ENCODE data around the gene ARHGEF10L. TPM values are rescaled to one million over a fixed set of nuclear protein-coding genes. Genes with fewer than 3 reads are reported as not detected.

Gene ARHGEF10L
- total RNA-seq, 1 experiment from 2014 or later = 6.8 TPM

DNA sequence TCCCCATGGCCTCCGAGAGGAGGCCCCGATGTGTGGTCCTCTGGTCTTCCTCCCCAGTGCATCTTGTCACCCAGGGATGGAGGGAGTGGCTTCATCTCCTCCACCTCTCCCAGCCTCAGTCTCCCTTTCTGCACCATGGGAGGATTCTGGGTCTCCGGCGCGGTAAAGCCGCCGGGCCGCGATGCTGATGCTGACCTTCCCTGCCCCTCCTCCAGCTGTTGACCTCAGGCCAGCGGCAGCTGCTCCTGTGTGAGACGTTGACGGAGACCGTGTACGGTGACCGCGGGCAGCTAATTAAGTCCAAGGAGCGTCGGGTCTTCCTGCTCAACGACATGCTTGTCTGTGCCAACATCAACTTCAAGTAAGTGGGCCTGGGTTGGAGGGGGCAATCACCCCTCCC is 92.6 kb downstream of the ARHGEF10L start:
- DNase-seq (ENCODE audit: low read depth) = peak; percentile 13

DNA sequence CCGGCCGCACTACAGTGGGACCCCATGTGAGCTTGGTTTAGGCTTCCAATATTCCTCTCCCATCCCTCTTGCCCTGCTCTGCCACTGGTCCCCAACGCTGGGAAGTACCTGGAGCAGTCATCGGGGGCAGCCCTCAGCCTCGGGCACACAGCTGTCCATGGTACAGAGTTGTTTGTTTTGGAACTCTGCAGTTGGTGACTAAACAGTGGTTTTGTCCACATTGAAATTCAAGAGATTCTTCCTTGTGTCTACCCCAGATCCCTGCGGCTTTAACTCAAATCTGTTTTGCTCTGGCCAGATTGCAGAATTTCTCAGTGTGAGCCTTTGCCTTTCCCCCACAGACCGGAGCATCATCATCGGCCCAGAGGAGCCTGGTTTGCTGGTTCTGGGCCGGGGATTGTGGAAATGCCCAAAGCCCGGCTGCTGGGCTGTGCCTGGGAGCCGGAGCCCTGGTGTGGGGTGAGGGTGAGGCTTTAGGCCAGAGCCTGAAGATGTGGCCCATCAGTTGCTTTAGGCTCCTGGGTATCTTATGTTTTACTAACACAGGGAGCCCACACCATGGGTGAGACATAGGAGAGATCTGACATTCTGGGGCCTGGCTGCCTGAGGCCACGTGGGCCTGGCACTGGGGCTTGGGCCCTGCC is 93.2 kb downstream of the ARHGEF10L start:
- DNase-seq (ENCODE audit: low read depth) = peak; percentile 90

DNA sequence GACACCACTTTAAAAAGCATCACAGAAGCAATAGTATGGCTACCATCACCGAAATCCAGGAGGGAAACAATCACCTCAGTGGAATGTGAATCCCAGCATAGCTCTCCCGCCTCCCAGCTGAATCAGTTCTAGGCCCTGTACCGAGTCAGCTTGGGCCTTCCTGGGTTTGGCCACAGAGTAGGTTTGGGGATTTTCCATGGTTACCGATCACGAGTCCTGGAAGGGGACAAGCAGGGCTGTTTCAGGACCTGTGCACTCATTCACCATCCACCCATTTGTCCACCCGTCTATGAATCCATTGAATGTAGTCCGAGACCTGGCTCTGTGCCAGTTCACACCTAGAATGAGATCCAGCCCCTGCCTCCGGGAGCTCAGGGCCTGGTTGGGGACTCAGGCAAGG is 94.2 kb downstream of the ARHGEF10L start:
- DNase-seq (ENCODE audit: low read depth) = peak; percentile 96

DNA sequence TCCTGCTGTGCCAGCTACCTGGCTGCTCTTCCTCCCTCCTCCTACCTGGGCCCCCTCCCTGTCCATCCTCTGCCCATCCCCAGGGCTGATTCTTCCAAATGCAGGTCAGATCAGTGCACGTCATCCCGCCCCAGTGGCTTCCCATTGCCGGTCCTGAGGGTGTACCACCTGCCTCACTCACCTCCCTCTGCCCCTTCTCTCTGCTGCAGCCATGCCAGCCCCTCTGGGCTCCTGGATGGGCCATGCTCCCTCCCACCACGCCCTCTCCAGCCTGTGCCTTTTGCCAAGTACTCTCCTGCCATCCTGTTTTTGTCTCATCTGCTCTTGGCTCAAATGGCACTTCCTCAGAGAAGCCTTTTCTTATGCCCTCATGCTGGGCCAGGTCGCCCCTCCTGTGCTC is 95.8 kb downstream of the ARHGEF10L start:
- DNase-seq (ENCODE audit: low read depth) = no peak

DNA sequence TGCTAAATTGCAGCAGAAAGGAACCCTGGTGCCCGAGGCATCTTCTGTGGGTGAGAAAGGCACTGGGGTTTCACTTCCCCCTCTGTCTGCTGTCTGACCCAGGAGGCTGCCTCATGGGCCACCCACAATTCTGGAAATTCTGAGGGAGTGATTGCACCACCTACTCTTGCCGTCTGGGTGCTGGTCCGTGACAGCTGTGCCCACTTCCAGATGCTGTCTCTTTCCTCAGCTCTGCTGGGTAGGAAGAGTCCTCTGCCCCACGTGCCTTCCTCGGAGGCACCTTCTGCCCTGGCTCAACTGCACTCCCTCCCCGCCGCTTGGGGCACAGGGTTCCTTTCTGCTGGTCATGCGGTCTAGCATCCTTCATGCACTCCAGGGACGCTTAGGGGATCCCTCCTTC is 96.3 kb downstream of the ARHGEF10L start:
- no peak for DNase-seq (ENCODE audit: low read depth)

DNA sequence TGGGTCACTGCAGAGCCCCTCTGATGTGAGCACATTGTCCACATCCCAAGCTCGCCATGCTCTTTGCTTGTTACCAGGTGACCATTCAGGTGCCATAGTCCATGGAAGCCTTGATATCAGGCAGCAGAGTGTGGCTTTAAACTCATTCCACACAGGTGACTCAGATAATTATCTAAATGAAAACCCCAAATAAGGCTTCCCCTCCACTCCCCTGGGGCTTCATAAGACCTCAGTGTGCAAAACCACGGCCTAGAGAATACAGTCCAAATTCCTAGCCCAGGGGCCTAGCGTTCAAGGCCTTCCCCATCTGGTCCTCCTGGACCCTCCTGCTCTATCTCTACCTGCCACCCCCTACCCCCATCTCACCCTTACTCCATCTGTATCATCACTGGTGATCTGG is 97.1 kb downstream of the ARHGEF10L start:
- peak; percentile 91 for DNase-seq (ENCODE audit: low read depth)

DNA sequence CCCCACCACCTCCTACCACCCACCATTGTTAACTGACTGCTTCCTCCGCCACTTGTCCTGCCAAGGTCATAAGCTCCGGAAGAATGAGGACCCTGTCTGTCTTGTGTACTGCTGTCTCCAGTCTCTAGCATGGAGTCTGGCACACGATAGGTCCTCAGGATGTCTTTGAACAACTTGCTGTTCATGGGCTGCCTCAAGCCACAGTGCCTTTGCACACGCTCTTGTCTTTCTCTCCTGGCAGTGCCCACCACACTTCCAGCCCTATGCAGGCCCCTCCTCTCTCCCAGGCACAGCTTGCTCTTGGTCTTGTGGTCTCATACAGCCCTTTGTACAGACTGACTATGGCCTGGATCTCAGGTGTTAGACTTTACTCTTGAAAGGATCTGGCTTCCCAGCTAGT is 97.6 kb downstream of the ARHGEF10L start:
- DNase-seq (ENCODE audit: low read depth) = no peak

DNA sequence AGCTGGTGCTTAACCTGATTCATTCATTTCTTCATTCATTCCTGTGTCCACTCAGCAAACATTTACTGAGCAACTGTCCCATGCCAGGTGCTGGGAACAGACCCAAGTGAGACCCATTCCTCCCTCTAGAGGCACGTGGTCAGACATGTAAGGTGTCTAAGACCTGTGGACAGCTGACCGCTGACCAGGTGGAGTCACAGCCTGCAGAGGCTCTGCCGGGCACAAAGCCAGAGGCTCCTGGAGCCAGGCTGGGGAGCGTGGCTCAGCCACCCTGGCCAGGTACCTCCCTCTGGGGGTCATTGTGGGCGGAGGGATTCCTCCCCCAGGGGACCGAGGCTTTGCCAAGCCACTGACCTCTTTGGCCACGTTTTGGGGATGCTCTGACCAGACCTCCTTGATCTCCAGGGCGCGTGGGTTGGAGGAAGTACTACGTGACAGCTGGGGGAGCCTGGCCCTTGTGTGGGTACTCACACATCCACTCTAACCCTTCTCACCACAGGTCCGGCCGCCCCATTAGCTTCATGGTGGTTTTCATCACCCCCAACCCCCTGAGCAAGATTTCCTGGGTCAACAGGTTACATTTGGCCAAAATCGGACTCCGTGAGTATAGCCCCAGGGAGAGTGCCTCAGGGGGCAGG is 100.3 kb downstream of the ARHGEF10L start:
- no peak for DNase-seq (ENCODE audit: low read depth)

DNA sequence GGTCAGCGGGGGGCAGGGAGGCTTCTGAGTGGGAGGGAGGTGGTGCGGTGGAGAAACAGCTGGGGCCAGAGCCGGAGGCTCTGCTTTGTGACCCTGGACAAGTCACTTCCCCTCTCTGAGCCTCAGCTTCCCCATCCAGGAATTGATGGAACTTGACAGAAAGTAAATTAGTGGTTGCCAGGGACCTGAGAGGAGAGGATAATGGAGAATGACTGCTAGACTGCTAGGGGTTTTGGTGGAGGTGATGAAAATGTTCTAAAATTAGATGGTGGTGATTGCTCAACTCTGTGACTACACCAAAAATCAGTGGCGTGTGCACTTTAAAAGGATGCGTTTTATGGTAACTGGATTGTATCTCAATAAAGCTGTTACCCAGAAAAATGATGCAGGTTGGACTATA is 100.9 kb downstream of the ARHGEF10L start:
- DNase-seq (ENCODE audit: low read depth) = no peak

DNA sequence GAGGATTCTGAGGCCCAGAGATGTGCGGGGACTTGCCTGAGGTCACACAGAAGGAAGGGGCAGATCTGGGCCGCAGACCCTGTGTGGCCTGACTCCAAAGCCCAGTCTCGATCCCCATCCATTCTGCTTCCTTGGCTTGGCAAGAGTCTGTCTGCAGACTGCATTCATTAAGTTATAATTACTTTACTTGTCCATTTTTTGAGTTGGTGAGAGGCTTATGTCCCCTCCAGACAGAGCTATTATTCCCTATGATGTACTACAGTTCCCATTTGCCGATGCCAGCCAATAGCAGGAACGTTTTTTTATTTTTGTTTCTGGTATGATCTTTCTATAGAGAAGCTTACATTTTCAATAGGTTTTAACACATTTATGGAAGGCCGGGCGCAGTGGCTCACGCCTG is 101.5 kb downstream of the ARHGEF10L start:
- no peak for DNase-seq (ENCODE audit: low read depth)

DNA sequence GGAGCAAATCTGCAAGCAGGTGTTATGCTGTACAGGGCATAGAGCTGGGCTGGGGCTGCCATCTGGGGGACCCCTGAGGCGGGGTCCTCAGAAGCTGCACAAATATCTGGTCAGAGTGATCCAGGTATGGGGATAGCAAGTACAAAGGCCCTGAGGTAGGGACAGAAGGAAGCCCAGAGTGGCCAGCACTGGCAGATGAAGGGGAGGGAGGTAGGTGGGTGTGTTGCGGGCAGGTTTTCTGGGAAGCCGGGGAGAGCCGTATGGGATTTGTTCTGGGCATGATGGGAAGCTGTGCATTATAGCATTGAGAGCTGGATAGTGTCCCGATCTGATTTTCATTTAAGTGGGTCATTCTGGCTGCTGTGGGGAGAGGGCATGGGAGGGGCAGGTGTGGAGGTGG is 102.7 kb downstream of the ARHGEF10L start:
- no peak for DNase-seq (ENCODE audit: low read depth)

DNA sequence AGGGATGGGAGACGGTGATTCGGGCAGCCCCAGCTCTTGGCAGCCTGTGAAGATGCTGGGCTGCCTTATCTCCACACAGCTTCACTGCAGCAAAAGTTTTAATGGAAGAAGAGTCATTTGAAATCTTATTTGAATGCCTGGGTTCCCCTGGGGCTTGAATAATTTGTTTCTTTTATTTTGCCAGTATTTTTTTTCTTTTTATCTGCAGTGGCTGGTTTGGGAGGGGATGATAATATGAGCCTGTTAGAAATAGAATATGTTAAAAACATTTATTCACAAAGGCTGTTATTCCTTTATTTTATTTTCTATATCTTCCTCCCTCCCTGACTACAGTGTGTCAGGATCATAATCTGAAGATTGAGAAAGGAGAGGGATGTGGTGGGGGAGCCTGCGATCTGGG is 103.4 kb downstream of the ARHGEF10L start:
- DNase-seq (ENCODE audit: low read depth) = no peak

DNA sequence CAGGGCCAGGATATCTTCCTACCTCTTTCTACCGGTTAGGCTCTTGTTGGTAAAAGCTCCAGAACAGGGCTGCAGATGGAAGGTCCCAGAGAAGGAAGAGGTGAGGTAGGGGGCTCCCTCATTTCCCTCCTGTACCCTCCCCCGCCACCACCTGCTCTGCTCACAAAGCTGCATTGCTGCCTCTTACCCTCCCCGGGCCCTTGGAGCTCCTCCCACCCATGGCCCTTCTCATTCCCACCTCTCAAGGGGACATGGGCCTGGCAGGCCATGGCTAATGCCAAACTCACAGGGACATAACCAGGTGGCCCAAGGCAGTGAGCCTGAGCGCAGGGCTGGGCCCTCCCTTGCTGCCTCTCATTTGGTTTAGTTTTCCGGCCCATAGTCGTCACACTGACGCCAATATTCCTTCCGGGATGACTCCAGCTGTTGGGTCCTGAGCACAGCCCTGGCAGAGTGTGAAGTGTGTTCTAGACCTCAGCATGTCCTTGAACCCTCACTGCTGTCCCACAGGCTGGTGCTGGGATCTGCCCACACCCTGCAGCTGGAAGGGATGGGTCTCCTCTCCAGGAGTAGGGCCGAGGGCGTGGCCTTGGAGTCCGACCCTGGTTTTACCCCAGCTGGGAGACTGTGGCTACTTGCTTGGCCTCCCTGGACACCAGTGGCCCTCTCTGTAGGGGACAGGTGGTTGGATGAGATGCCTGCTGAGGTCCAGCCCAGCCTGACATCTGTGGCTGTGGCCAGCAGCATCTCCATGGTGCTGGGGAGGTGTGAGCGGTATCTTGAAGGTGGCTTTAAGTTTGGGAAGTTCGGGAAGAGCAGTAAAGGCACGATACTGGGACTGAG is 104.6 kb downstream of the ARHGEF10L start:
- DNase-seq (ENCODE audit: low read depth) = no peak

DNA sequence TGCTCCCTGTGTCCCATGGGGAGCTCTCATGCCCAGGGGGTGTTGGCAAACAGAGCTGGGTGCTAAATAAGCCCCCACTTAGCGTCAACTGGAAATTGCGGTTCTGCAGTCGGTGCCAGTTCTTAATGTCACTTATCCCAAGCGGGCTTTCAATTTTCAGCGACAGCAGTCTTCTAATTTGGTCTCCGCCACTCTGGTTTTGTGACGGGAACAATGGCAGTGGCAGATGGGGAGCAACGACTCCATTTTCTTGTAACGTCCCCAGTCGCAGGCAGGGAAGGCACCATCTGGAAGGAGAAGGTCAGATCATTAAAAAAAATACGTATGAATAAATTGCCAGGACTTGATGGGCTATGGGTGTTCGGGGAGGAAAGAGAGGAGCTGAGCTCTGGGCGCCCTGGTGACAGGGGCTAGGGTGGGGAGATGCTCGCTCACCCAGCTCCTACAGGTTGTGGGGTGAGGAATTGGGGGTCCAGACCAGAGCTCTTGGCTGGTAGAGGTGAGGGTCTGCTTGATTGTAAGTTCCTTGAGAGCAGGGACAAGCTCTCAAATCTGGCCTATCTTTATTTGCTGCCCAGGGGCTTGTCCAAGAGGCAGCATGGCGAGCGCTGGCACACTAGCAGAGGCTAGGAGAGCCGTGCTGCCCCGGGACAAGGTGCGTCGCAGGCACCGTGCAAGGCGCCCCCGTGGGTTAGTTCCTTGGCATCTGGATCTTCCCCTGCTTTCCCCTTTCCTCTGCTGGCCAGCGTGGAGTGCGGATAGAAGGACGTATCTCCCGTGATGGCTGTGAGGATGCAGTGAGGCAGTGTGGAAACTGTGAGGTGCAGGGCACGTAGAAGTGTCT is 105.8 kb downstream of the ARHGEF10L start:
- DNase-seq (ENCODE audit: low read depth) = no peak

DNA sequence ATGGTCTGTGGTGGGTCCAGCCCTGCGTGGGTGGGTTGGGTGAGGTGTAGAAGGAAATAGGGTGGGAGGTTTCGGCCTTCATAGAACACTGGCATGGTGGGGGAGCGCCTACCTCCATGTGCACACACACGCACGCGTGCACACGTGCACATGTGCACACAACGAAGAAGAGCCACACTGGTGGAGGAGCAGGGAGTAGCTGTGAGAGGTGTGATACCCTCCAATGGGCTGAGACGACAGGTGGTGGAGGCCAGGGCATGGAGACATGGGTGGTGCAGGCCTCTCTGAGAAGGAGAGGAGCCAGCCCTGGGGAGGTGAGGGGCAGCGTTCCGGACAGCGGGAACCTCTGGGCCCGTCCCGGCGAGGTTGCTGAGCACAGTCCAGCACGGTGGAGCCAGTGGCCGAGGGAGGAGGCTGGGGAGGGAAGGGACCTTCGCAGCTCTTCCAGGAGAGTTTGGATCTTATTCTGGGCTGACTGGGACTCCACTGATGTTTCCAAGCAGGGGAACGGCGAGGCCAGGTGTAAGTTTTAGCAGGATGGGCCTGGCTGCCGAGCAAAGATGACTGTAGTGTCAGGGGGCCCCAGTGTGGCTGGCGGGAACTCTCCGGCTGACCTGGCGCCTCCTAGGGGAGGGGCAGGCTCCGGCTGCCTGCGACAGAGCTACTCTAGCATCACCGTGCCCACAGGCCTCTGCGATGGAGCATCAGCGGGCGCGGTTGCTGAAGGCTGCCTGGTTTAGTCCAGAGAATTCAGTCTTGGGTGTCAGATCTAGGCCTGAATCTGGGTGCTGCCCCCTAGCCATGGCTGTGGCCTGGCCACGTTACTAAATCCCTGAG is 107.2 kb downstream of the ARHGEF10L start:
- no peak for DNase-seq (ENCODE audit: low read depth)

DNA sequence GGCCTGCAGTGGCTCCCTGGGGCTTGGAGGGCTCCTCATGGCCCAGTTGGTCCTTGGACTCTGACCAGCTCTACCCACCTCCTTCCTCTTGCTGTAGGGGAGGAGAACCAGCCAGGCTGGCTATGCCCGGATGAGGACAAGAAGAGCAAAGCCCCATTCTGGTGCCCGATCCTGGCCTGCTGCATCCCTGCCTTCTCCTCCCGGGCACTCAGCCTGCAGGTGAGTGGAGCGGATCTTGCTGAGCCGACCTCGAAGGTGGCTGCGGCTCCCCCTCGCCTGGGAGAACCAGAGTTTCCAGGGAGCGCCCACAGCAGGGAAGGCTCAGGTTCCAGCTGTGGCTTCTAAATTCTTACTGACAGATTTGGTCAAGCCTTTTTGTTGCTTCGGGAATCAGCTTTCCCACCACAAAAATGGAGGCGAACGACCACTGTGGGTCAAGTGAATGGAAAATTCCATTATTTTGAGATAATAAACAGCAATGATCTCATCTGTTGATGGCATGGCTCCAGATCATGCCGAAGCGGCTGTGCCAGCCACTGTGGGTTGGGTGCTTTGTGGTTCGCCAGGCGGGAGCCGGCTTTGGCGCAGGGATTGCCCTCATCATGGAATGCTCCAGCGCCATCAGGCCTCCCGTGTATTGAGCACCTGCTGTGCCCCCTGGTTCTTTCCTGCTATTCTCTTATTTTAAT is 109.1 kb downstream of the ARHGEF10L start:
- peak; percentile 49 for DNase-seq (ENCODE audit: low read depth)

DNA sequence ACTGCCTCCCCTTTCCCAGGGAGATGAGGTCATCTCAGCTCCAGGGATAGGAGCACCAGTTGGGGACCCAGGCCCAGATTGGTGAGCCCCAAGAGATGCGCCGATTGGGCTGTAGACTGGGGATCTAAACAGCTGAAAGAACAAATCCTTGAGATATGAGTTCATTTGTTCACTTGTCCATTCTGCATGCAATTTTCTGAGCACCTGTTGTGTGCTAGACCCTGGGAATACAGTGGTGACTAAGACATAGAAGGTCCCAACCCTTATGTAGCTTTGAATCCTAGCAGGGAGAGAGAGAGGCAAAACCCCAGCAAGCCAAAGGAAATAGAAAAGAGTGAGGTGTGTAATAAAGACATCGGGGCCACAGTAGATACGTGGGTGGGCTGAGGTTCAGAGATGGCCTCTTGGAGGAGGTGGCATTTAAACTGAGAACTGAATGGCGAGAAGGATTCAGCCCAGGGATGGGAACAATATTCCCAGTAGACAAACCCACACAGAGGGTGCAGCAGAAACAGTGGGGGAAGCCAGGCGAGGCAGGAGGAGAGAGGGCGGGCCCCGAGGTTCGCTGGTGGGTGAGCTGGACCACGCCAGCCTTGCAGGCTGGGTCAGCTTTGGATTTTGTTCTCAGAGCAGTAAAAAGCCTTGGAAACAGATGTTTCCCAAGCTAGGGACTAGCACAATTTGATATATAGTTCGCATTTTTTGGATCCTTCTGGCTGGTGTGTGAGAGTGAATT is 110.0 kb downstream of the ARHGEF10L start:
- no peak for DNase-seq (ENCODE audit: low read depth)

DNA sequence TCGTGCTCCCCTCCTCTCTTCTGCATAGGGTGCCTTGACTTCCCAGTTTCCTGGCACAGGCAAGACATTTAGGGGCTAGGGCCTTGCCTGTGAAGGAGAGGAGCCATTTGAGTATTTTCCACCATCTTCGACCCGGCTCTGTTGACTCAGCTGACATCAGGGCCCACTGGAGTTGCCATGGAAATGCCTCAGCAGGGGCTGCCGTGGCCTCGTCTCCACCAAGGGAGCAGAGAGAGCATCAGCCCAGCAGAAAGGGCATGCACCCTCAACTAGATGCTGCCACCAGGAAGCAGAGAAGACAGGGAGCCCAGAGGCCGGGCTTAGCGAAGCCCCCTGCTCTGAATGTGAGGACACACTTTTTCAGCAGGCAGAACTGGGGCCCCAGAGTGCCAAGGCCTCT is 113.8 kb downstream of the ARHGEF10L start:
- DNase-seq (ENCODE audit: low read depth) = no peak

DNA sequence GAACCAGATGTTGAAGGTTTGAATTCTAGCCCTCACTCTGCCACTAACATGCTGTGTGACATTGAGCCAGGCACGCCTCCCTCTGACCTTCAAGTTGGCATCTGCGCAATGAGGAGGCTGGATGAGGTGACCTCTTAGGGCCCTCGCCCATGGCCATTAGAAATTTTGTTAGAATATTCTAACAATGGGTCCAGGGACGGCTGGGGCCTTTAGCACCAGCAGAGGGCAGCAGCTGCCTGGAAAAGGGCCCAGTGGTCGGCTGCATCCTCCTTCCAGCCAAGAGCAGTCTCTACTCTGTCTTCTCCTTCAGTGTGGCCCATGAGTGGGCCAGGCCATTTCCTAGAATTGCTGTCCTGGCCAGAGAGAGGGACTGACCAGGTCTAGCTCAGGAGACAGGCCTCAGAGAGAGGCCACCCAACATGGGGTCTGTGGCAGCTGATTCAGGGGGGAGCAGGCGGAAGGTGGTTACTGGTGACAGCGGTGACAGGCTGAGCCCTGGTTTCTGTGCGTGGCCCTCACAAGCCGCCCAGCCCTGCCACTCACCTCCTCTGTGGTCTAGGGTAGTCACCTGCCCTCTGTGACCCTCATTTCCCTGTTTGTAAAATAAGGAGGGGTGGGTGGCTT is 114.3 kb downstream of the ARHGEF10L start:
- DNase-seq (ENCODE audit: low read depth) = peak; percentile 50

Data from M059J (cell line).